HepG2 (cell line): Measurements from ENCODE around the gene DEDD2. TPM values are rescaled to one million over a fixed set of nuclear protein-coding genes. Genes with fewer than 3 reads are reported as not detected.

Experiments used
- CERS6 ChIP-seq: sonication (generic); formaldehyde crosslinking; IDR thresholded peaks from 2 replicates; pipeline ENCODE4 v1.5.0; 2020; ENCODE audit warnings: missing genetic modification reagents
- E2F1 ChIP-seq: sonication (generic); formaldehyde crosslinking; IDR thresholded peaks from 2 replicates; pipeline ENCODE4 v1.5.0; 2020; ENCODE audit warnings: missing genetic modification reagents
- FOXJ3 ChIP-seq: sonication (generic); formaldehyde crosslinking; IDR thresholded peaks from 2 replicates; pipeline ENCODE4 v1.4.0; 2020; ENCODE audit warnings: missing genetic modification reagents, mild to moderate bottlenecking, borderline replicate concordance
- GABPB1 ChIP-seq: IDR thresholded peaks from 2 replicates; pipeline ENCODE4 v1.6.1; 2016; ENCODE audit warnings: mild to moderate bottlenecking, missing genetic modification reagents, moderate library complexity, missing compliant biosample characterization
- HDAC1 ChIP-seq: sonication (generic); formaldehyde crosslinking; IDR thresholded peaks from 2 replicates; pipeline ENCODE4 v1.5.1; 2020; ENCODE audit warnings: mild to moderate bottlenecking, missing genetic modification reagents
- KDM6A ChIP-seq: IDR thresholded peaks from 2 replicates; pipeline ENCODE4 v1.6.1; 2016; ENCODE audit warnings: low read depth
- PAX8 ChIP-seq: sonication (generic); formaldehyde crosslinking; IDR thresholded peaks from 2 replicates; pipeline ENCODE4 v1.8.0; 2022; ENCODE audit warnings: mild to moderate bottlenecking, missing genetic modification reagents, borderline replicate concordance
- ZFP91 ChIP-seq: sonication (generic); formaldehyde crosslinking; IDR thresholded peaks from 2 replicates; pipeline ENCODE4 v1.9.0; 2022; ENCODE audit warnings: missing genetic modification reagents, mild to moderate bottlenecking, borderline replicate concordance
- ZMYM4 ChIP-seq: sonication (generic); formaldehyde crosslinking; IDR thresholded peaks from 2 replicates; pipeline ENCODE4 v1.8.1; 2023; ENCODE audit warnings: mild to moderate bottlenecking, missing genetic modification reagents
- ZNF234 ChIP-seq: sonication (generic); formaldehyde crosslinking; conservative IDR thresholded peaks from 2 replicates; pipeline ENCODE4 v1.5.1; 2020; ENCODE audit warnings: mild to moderate bottlenecking, missing genetic modification reagents
- ZNF318 ChIP-seq: sonication (generic); formaldehyde crosslinking; IDR thresholded peaks from 2 replicates; pipeline ENCODE4 v1.4.0; 2020; ENCODE audit warnings: mild to moderate bottlenecking, missing genetic modification reagents
- ZNF331 ChIP-seq: sonication (generic); formaldehyde crosslinking; IDR thresholded peaks from 2 replicates; pipeline ENCODE4 v1.4.0; 2020; ENCODE audit warnings: missing genetic modification reagents
- ZNF788 ChIP-seq: sonication (generic); formaldehyde crosslinking; IDR thresholded peaks from 2 replicates; pipeline ENCODE4 v1.5.0; 2020; ENCODE audit warnings: mild to moderate bottlenecking, missing genetic modification reagents, borderline replicate concordance
- polyA plus RNA-seq, 8 experiments: library from polyadenylated mRNA; depleted of rRNA in 3 of 8; stranded (reverse) in 7 of 8; unstranded in 1 of 8; fragments of >200 nt; fragmentation: Illumina TruSeq in 4 of 8; extraction: Trizol in 4 of 8; gene quantifications; 2 replicates each; pipeline versions ENCODE4 v1.2.1 to v1.2.3, GENCODE V29; 2011 to 2016; ENCODE audit warnings: low read depth in 4 of 8, missing spikeins in 1 of 8, mixed read lengths in 1 of 8; ENCODE audit not compliant: insufficient read depth in 1 of 8
- total RNA-seq, 5 experiments: library from RNA; depleted of rRNA; stranded (reverse); fragments of >200 nt; fragmentation: Illumina TruSeq; extraction: Trizol; gene quantifications; 2 replicates each; pipeline ENCODE4 v1.2.3, GENCODE V29; 2016; ENCODE audit warnings: low read depth in 1 of 5
- TF ChIP-seq, protein P1 (sequence below): sonication (generic); formaldehyde crosslinking; IDR thresholded peaks from 2 replicates; pipeline ENCODE4 v1.5.1; 2020; ENCODE audit warnings: missing genetic modification reagents, mild to moderate bottlenecking, borderline replicate concordance

DEDD2 gene
- total and polyA plus RNA-seq, 2 of the 13 experiments (the other 11 are each of a cell fraction or from before 2014, with no cell fraction given) = 19.2 to 24.7 TPM

GRCh38 chr19:42244347-42245220 lies 27.1 kb upstream of the DEDD2 start (continued):
- no peak for TF ChIP-seq PAX8 (CRISPR knock-in tag)
- TF ChIP-seq FOXJ3 (CRISPR knock-in tag) = peak; percentile 30; the same call in 1 of the 2 replicates
- TF ChIP-seq ZNF234 (CRISPR knock-in tag) = no peak
- no peak for TF ChIP-seq ZNF318 (CRISPR knock-in tag)
- TF ChIP-seq ZMYM4 (CRISPR knock-in tag) = no peak
- no peak for TF ChIP-seq ZNF331
- peak; percentile 18; the same call in 1 of the 2 replicates for TF ChIP-seq ZNF788 (CRISPR knock-in tag)
- peak; percentile 51; the same call in 1 of the 2 replicates for TF ChIP-seq HDAC1 (CRISPR knock-in tag)
- TF ChIP-seq ZFP91 = peak; percentile 51; the same call in 1 of the 2 replicates
- TF ChIP-seq KDM6A (CRISPR knock-in tag) = no peak
- TF ChIP-seq E2F1 (CRISPR knock-in tag) = peak; percentile 86; the same call in 1 of the 2 replicates
- no peak for TF ChIP-seq CERS6 (CRISPR knock-in tag)
- peak; percentile 97 for TF ChIP-seq GABPB1
- TF ChIP-seq, protein P1, sequence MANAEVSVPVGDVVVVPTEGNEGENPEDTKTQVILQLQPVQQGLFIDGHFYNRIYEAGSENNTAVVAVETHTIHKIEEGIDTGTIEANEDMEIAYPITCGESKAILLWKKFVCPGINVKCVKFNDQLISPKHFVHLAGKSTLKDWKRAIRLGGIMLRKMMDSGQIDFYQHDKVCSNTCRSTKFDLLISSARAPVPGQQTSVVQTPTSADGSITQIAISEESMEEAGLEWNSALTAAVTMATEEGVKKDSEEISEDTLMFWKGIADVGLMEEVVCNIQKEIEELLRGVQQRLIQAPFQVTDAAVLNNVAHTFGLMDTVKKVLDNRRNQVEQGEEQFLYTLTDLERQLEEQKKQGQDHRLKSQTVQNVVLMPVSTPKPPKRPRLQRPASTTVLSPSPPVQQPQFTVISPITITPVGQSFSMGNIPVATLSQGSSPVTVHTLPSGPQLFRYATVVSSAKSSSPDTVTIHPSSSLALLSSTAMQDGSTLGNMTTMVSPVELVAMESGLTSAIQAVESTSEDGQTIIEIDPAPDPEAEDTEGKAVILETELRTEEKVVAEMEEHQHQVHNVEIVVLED (CRISPR knock-in tag) = peak; percentile 94
